GM12878 (cell line): Measurements from ENCODE around the gene FRRS1L. TPM values are rescaled to one million over a fixed set of nuclear protein-coding genes. Genes with fewer than 3 reads are reported as not detected.

Experiments used
- ATAC-seq: fragments of 200-7000 bp; cut with Tn5 transposase; 3 replicates; pipeline ENCODE4 v1.9.1; 2020; ENCODE audit warnings: mild to moderate bottlenecking, moderate library complexity
- BruUV-seq: library from RNA; stranded (reverse); fragments of 400-500 nt; replicated peaks from 2 replicates; lab custom pipeline; 2021; lab: Mats Ljungman, UMichigan
- CTCF ChIA-PET: fragments of 300-600 bp; sonication (Branson Sonifier 250); formaldehyde crosslinking; extraction: SDS; loops from one replicate; lab custom pipeline; 2021; ENCODE audit warnings: inconsistent platforms; lab: Yijun Ruan, JAX
- POLR2A ChIA-PET: fragments of 350-600 bp; formaldehyde crosslinking; extraction: SDS; loops from one replicate; lab custom pipeline; 2021; ENCODE audit warnings: inconsistent platforms; lab: Charles Lee
- RAD21 ChIA-PET: fragments of 300-600 bp; sonication (Branson Sonifier 250); formaldehyde crosslinking; loops from one replicate; lab custom pipeline; 2023; ENCODE audit warnings: antibody characterized with exemption; ENCODE audit not compliant: unreplicated experiment; lab: Charles Lee
- SMC1A ChIA-PET: fragments of 300-600 bp; sonication (Branson Sonifier 250); formaldehyde crosslinking; loops from one replicate; lab custom pipeline; 2023; ENCODE audit not compliant: unreplicated experiment, uncharacterized antibody; lab: Charles Lee
- DNase-seq: peaks from one replicate; pipeline ENCODE4 v3.0.0-alpha.2; 2011; ENCODE audit warnings: low read depth, low spot score
- FAIRE-seq: peaks from 3 replicates; lab custom pipeline; 2011; peaks lifted over from hg19 to GRCh38; lab: Jason Lieb, UNC
- H2AFZ ChIP-seq: 2 replicates; pipeline ENCODE4 v1.6.0; 2011; ENCODE audit warnings: low read depth, low read length, control low read depth; ENCODE audit not compliant: control insufficient read depth
- H3K27ac ChIP-seq: 2 replicates; pipeline ENCODE4 v1.5.1; 2011; ENCODE audit warnings: control low read depth; ENCODE audit not compliant: control insufficient read depth, insufficient read depth
- H3K27me3 ChIP-seq, 2 experiments: replicated peaks in 1 of 2; 2 replicates each; pipeline versions ENCODE4 v1.6.0 to v1.6.1; 2011; ENCODE audit warnings: low read length in 1 of 2; ENCODE audit not compliant: control insufficient read depth in 2 of 2, insufficient read depth in 2 of 2
- H3K36me3 ChIP-seq, 2 experiments: 2 replicates each; pipeline ENCODE4 v1.5.1; 2011; ENCODE audit warnings: low read length in 1 of 2; ENCODE audit not compliant: control insufficient read depth in 2 of 2, insufficient read depth in 2 of 2
- H3K4me1 ChIP-seq: 2 replicates; pipeline ENCODE4 v1.6.1; 2011; ENCODE audit warnings: mild to moderate bottlenecking, low read length, moderate library complexity, mixed read lengths; ENCODE audit not compliant: control insufficient read depth, insufficient read depth
- H3K4me2 ChIP-seq: 2 replicates; pipeline ENCODE4 v1.6.0; 2011; ENCODE audit warnings: control low read depth; ENCODE audit not compliant: control insufficient read depth, insufficient read depth
- H3K4me3 ChIP-seq: fragments of 200-600 bp; sonication (generic); 2 replicates; pipeline ENCODE4 v1.5.1; 2016
- H3K79me2 ChIP-seq: 2 replicates; pipeline ENCODE4 v1.6.0; 2011; ENCODE audit warnings: low read length; ENCODE audit not compliant: control insufficient read depth, insufficient read depth
- H3K9ac ChIP-seq: 2 replicates; pipeline ENCODE4 v1.8.0; 2011; ENCODE audit warnings: low read length, control low read depth, mixed read lengths; ENCODE audit not compliant: control insufficient read depth, insufficient read depth
- H3K9me3 ChIP-seq: replicated peaks from 3 replicates; pipeline ENCODE4 v1.5.1; 2011; ENCODE audit warnings: mild to moderate bottlenecking, low read length; ENCODE audit not compliant: control insufficient read depth, insufficient read depth
- H4K20me1 ChIP-seq: 2 replicates; pipeline ENCODE4 v1.6.0; 2011; ENCODE audit not compliant: control insufficient read depth, insufficient read depth
- HCFC1 ChIP-seq: fragments of 150-350 bp; IDR thresholded peaks from 2 replicates; pipeline ENCODE4 v1.6.1; 2014; ENCODE audit warnings: low read length
- HDGF ChIP-seq: fragments of 450-650 bp; IDR thresholded peaks from 2 replicates; pipeline ENCODE4 v1.6.1; 2016; ENCODE audit warnings: antibody characterized with exemption
- IRF4 ChIP-seq: IDR thresholded peaks from 2 replicates; pipeline ENCODE4 v1.6.1; 2011; ENCODE audit warnings: low read depth, low read length
- JUNB ChIP-seq: IDR thresholded peaks from 2 replicates; pipeline ENCODE4 v1.6.1; 2016; ENCODE audit warnings: antibody characterized with exemption, mild to moderate bottlenecking
- MLLT1 ChIP-seq: fragments of 450-650 bp; IDR thresholded peaks from 2 replicates; pipeline ENCODE4 v1.6.1; 2016; ENCODE audit warnings: mild to moderate bottlenecking
- POLR2AphosphoS5 ChIP-seq: IDR thresholded peaks from 2 replicates; pipeline ENCODE4 v1.6.1; 2011; ENCODE audit warnings: mild to moderate bottlenecking, low read length, inconsistent platforms
- ZBTB4 ChIP-seq: fragments of 450-650 bp; formaldehyde crosslinking; IDR thresholded peaks from 2 replicates; pipeline ENCODE4 v1.4.0; 2022; ENCODE audit warnings: mild to moderate bottlenecking, moderate library complexity
- in situ Hi-C: fragments of 300-500 bp; cut with MboI; formaldehyde crosslinking; loops from 9 replicates; pipeline ENCODE4 v1.14.3; 2018; ENCODE audit warnings: mixed read lengths
- intact Hi-C: fragments of 100-400 bp; cut with micrococcal nuclease; formaldehyde crosslinking; loops from one replicate; pipeline ENCODE4 v1.14.2; 2022; ENCODE audit not compliant: unreplicated experiment
- polyA plus RNA-seq, 11 experiments: library from polyadenylated mRNA; depleted of rRNA in 4 of 11; unstranded in 6 of 11; stranded (reverse) in 5 of 11; fragments of >200 nt; fragmentation: Nextera tagmentation in 4 of 11; fragmentation: Illumina TruSeq in 1 of 11; extraction: Ambion mirVana in 4 of 11; extraction: Trizol in 1 of 11; gene quantifications; 1 replicate in 1 of 11; 2 replicates in 10 of 11; pipeline versions ENCODE4 v1.2.1 to v1.2.3, GENCODE V29; 2011 to 2016; ENCODE audit warnings: inconsistent platforms in 2 of 11, missing spikeins in 2 of 11, low read depth in 1 of 11
- total RNA-seq, 4 experiments: library from RNA; depleted of rRNA in 3 of 4; stranded (reverse); fragments of >200 nt in 3 of 4; fragmentation: Illumina TruSeq in 1 of 4; extraction: Trizol in 1 of 4; gene quantifications; 2 replicates each; pipeline versions ENCODE4 v1.2.1 to v1.2.3, GENCODE V29; 2013 to 2021

Gene FRRS1L
- total and polyA plus RNA-seq, 10 of the 15 experiments (the other 5 are each of a cell fraction or from before 2014, with no cell fraction given), result not detected

- TF ChIP-seq ZBTB4 (no peak), IRF4 (no peak), HCFC1 (no peak), HDGF (no peak), JUNB (no peak), POLR2AphosphoS5 (no peak)
Measured at GRCh38 chr9:109092587-109092986, 74.5 kb downstream of the FRRS1L start (continued).

- Histone ChIP-seq H4K20me1 (no peaks in the 10 kb centered on the region), H3K79me2 (peaks cover 8% of the 10 kb centered on the region), H3K4me3 (no peak overlapping the region), H3K27ac (no peak overlapping the region), H3K4me2 (no peak overlapping the region), H2AFZ (no peak overlapping the region), H3K9me3 (no peaks in the 10 kb centered on the region), H3K4me1 (no peaks in the 10 kb centered on the region), H3K27me3 (no peaks in the 10 kb centered on the region), H3K9ac (no peak overlapping the region), H3K36me3 (peaks cover 6 to 24% of the 10 kb centered on the region in 2 experiments)
- ChIA-PET CTCF (interaction anchor here (0.8 kb wide), 1 partner anchor 10 kb away, joined by 3 read pairs; no protein-coding TSS in a partner anchor), SMC1A (interaction anchor here (0.7 kb wide), 1 partner anchor 17 kb away, joined by 3 read pairs; no protein-coding TSS in a partner anchor), RAD21 (interaction anchor here (1.1 kb wide), 1 partner anchor 138 kb away, joined by 3 read pairs; no protein-coding TSS in a partner anchor), POLR2A (no interaction called here)
- no peak for FAIRE-seq
- peak; percentile 19; the same call in 1 of the 3 replicates for ATAC-seq
- intact Hi-C loops (no loop called here), in situ Hi-C loops (no loop called here)
- TF ChIP-seq MLLT1 (no peak), JUNB (peak; percentile 63)
- no peak for DNase-seq
- no TSS peak for BruUV-seq
Measured at GRCh38 chr9:109092051-109092580, 74.9 kb downstream of the FRRS1L start.
